Osteocyte (in vitro differentiated cells): ENCODE data around the gene SLC20A1. TPM values are rescaled to one million over a fixed set of nuclear protein-coding genes. Genes with fewer than 3 reads are reported as not detected.

Experiments
- DNase-seq: peaks from one replicate; pipeline ENCODE4 v3.0.0; 2021; ENCODE audit warnings: mixed read lengths; ENCODE audit not compliant: unreplicated experiment; ENCODE audit errors: extremely low spot score
- H3K27ac Mint-ChIP-seq: one replicate; pipeline ENCODE4 v1.8.0; 2021; ENCODE audit warnings: mild to moderate bottlenecking, mixed read lengths; ENCODE audit not compliant: unreplicated experiment
- H3K27me3 Mint-ChIP-seq: one replicate; pipeline ENCODE4 v1.8.0; 2021; ENCODE audit warnings: mixed read lengths; ENCODE audit not compliant: unreplicated experiment
- H3K36me3 Mint-ChIP-seq: one replicate; pipeline ENCODE4 v1.8.0; 2021; ENCODE audit warnings: mixed read lengths; ENCODE audit not compliant: unreplicated experiment
- H3K4me1 Mint-ChIP-seq: one replicate; pipeline ENCODE4 v1.8.0; 2021; ENCODE audit warnings: mixed read lengths; ENCODE audit not compliant: unreplicated experiment
- H3K4me3 Mint-ChIP-seq: one replicate; pipeline ENCODE4 v1.8.0; 2021; ENCODE audit warnings: mild to moderate bottlenecking, moderate library complexity, mixed read lengths; ENCODE audit not compliant: unreplicated experiment
- H3K9me3 Mint-ChIP-seq: one replicate; pipeline ENCODE4 v1.8.0; 2021; ENCODE audit warnings: mixed read lengths; ENCODE audit not compliant: unreplicated experiment
- CTCF ChIP-seq: fragments of 200-600 bp; sonication (generic); IDR thresholded peaks from 2 replicates; pipeline ENCODE4 v1.5.0; 2021; ENCODE audit warnings: antibody characterized with exemption, mild to moderate bottlenecking, moderate library complexity
- total RNA-seq: library from RNA; stranded (reverse); gene quantifications from 2 replicates; pipeline ENCODE4 v1.2.1, GENCODE V29; 2021

Gene SLC20A1
- total RNA-seq, 1 donor from 2014 or later, result 80.4 TPM

GRCh38 chr2:112618383-112618782, 27.4 kb upstream of the SLC20A1 start:
- Mint-ChIP-seq H3K4me1 (peaks cover 14% of the 10 kb centered on the region), H3K36me3 (no peaks in the 10 kb centered on the region), H3K27ac (no peak overlapping the region), H3K4me3 (no peak overlapping the region), H3K9me3 (no peaks in the 10 kb centered on the region), H3K27me3 (no peaks in the 10 kb centered on the region)
- no peak for TF ChIP-seq CTCF
- no peak for DNase-seq

- peaks cover 34% of the 10 kb centered on the region for H3K4me1 Mint-ChIP-seq
- TF ChIP-seq CTCF, result no peak
- H3K27ac Mint-ChIP-seq, result peak overlapping the region; percentile 3
- H3K27me3 Mint-ChIP-seq, result no peaks in the 10 kb centered on the region
- no peaks in the 10 kb centered on the region for H3K36me3 Mint-ChIP-seq
- no peaks in the 10 kb centered on the region for H3K9me3 Mint-ChIP-seq
- H3K4me3 Mint-ChIP-seq, result no peak overlapping the region
- DNase-seq, result no peak
Measured at GRCh38 chr2:112621790-112622527, 23.8 kb upstream of the SLC20A1 start.

DNA sequence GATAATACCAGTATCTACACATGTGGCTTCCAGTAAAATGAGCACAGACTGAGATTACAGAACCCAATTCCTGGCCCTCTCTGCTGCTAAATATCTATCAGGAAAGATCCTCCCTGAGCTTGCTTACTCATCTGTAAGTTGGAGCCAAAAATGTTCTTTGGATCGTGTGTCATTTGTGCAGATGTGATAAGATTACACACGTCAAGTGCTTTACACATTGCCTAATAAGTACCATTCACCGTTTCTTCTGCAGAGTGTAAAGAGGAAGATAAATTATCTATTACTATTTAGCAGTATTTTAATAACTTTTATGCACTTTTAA, 23.2 kb upstream of the SLC20A1 start:
- Mint-ChIP-seq H3K9me3 (no peaks in the 10 kb centered on the region), H3K27me3 (no peaks in the 10 kb centered on the region), H3K4me3 (no peak overlapping the region), H3K27ac (no peak overlapping the region), H3K4me1 (peaks cover 39% of the 10 kb centered on the region), H3K36me3 (no peaks in the 10 kb centered on the region)
- no peak for DNase-seq
- no peak for TF ChIP-seq CTCF

GRCh38 chr2:112623913-112624777, 21.6 kb upstream of the SLC20A1 start:
- no peak overlapping the region for H3K4me3 Mint-ChIP-seq
- no peaks in the 10 kb centered on the region for H3K27me3 Mint-ChIP-seq
- H3K27ac Mint-ChIP-seq, result peak overlapping the region; percentile 95
- no peaks in the 10 kb centered on the region for H3K9me3 Mint-ChIP-seq
- DNase-seq, result no peak
- no peaks in the 10 kb centered on the region for H3K36me3 Mint-ChIP-seq
- peaks cover 54% of the 10 kb centered on the region for H3K4me1 Mint-ChIP-seq
- no peak for TF ChIP-seq CTCF

GRCh38 chr2:112625474-112626114, 20.1 kb upstream of the SLC20A1 start:
- no peak overlapping the region for H3K4me3 Mint-ChIP-seq
- peak overlapping the region; percentile 95 for H3K27ac Mint-ChIP-seq
- no peaks in the 10 kb centered on the region for H3K36me3 Mint-ChIP-seq
- H3K9me3 Mint-ChIP-seq, result no peaks in the 10 kb centered on the region
- peaks cover 69% of the 10 kb centered on the region for H3K4me1 Mint-ChIP-seq
- no peak for DNase-seq
- no peaks in the 10 kb centered on the region for H3K27me3 Mint-ChIP-seq
- TF ChIP-seq CTCF, result no peak
